Activated CD4-positive, alpha-beta T cell treated with anti-CD3 and anti-CD28 coated beads, Interleukin-2, amount 10 ng/mL, durations not matched to agents 24 days and 14 days (primary cell): ENCODE measurements around the gene HDLBP. TPM values are rescaled to one million over a fixed set of nuclear protein-coding genes. Genes with fewer than 3 reads are reported as not detected.
"Not testable (repeated sequence)": the region's sequence is repeated elsewhere in the genome, so short reads cannot be mapped to it uniquely, and the experiment has no call there.

ENCODE experiments used
- DNase-seq: peaks from one replicate; pipeline ENCODE4 v3.0.0; 2022
- H3K27ac Mint-ChIP-seq: one replicate; pipeline ENCODE4 v1.8.0; 2022; ENCODE audit warnings: mild to moderate bottlenecking, mixed read lengths
- H3K27me3 Mint-ChIP-seq: one replicate; pipeline ENCODE4 v1.8.0; 2022; ENCODE audit warnings: mixed read lengths
- H3K36me3 Mint-ChIP-seq: one replicate; pipeline ENCODE4 v1.8.0; 2022; ENCODE audit warnings: low read depth, mild to moderate bottlenecking, mixed read lengths
- H3K4me1 Mint-ChIP-seq: one replicate; pipeline ENCODE4 v1.8.0; 2021; ENCODE audit warnings: mixed read lengths
- H3K4me3 Mint-ChIP-seq: one replicate; pipeline ENCODE4 v1.8.0; 2022; ENCODE audit warnings: mild to moderate bottlenecking, moderate library complexity, mixed read lengths
- H3K9me3 Mint-ChIP-seq: one replicate; pipeline ENCODE4 v1.8.0; 2021; ENCODE audit warnings: mixed read lengths
- intact Hi-C: fragments of 100-400 bp; cut with micrococcal nuclease; formaldehyde crosslinking; loops from one replicate; pipeline ENCODE4 v1.15.1; 2023
- total RNA-seq: library from RNA; stranded (reverse); gene quantifications from 2 replicates; pipeline ENCODE4 v1.2.3, GENCODE V29; 2022

Gene HDLBP
- total RNA-seq, 1 donor from 2014 or later = 266 TPM

GRCh38 chr2:241200822-241201395 is 114.6 kb downstream of the HDLBP start:
- DNase-seq = no peak
- intact Hi-C loops = no loop called here
- Mint-ChIP-seq H3K36me3 (no peaks in the 10 kb centered on the region), H3K4me3 (no peak overlapping the region), H3K27ac (no peak overlapping the region), H3K27me3 (no peaks in the 10 kb centered on the region), H3K4me1 (no peaks in the 10 kb centered on the region), H3K9me3 (no peaks in the 10 kb centered on the region)

- H3K36me3 Mint-ChIP-seq = no peaks in the 10 kb centered on the region
Observed at GRCh38 chr2:241199897-241200821, 115.3 kb downstream of the HDLBP start.

GRCh38 chr2:241199286-241199685 is 116.2 kb downstream of the HDLBP start:
- H3K4me3 Mint-ChIP-seq = no peak overlapping the region
- H3K9me3 Mint-ChIP-seq = no peaks in the 10 kb centered on the region
- intact Hi-C loops = no loop called here
- H3K27me3 Mint-ChIP-seq = no peaks in the 10 kb centered on the region
- H3K27ac Mint-ChIP-seq = no peak overlapping the region
- no peaks in the 10 kb centered on the region for H3K4me1 Mint-ChIP-seq
- DNase-seq = no peak
- H3K36me3 Mint-ChIP-seq = no peaks in the 10 kb centered on the region

More at GRCh38 chr2:241199897-241200821, 115.3 kb downstream of the HDLBP start:
- Mint-ChIP-seq H3K27ac (no peak overlapping the region), H3K4me3 (no peak overlapping the region), H3K4me1 (no peaks in the 10 kb centered on the region), H3K27me3 (no peaks in the 10 kb centered on the region), H3K9me3 (no peaks in the 10 kb centered on the region)
- no peak for DNase-seq
- intact Hi-C loops = no loop called here

- H3K4me3 Mint-ChIP-seq = no peak overlapping the region
- no peaks in the 10 kb centered on the region for H3K36me3 Mint-ChIP-seq
- no peaks in the 10 kb centered on the region for H3K4me1 Mint-ChIP-seq
- H3K9me3 Mint-ChIP-seq = no peaks in the 10 kb centered on the region
- H3K27ac Mint-ChIP-seq = no peak overlapping the region
- H3K27me3 Mint-ChIP-seq = no peaks in the 10 kb centered on the region
- no peak for DNase-seq
- intact Hi-C loops = no loop called here
Observed at GRCh38 chr2:241198381-241199279, 116.8 kb downstream of the HDLBP start.

DNA sequence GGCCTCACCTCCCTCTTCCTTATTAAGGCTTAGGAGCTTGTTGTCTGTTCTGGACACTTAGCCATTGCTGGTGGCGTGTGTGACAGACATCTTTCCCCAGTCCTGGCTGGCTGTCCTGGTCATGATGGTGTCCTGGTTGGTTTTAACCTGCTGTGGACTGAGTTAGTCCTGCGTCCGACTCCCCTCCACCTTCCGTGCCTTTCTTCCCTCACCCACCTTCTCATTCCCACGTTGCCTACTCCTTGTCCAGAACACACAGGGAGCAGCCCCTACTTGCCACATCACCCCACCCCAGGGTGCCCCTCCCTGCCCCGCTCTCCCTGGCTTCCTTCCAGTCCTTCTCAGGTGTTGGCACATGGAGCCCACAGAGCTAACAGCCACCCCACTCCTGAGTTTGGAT is 117.5 kb downstream of the HDLBP start:
- Mint-ChIP-seq H3K27ac (no peak overlapping the region), H3K36me3 (no peaks in the 10 kb centered on the region), H3K27me3 (no peaks in the 10 kb centered on the region), H3K4me3 (no peak overlapping the region), H3K9me3 (no peaks in the 10 kb centered on the region), H3K4me1 (no peaks in the 10 kb centered on the region)
- intact Hi-C loops = no loop called here
- no peak for DNase-seq

- intact Hi-C loops, H3K27me3 Mint-ChIP-seq, H3K4me3 Mint-ChIP-seq, DNase-seq, H3K9me3 Mint-ChIP-seq, H3K36me3 Mint-ChIP-seq, H3K4me1 Mint-ChIP-seq, H3K27ac Mint-ChIP-seq: not testable (repeated sequence)
Observed at GRCh38 chr2:241197246-241197645, 118.2 kb downstream of the HDLBP start.

DNA sequence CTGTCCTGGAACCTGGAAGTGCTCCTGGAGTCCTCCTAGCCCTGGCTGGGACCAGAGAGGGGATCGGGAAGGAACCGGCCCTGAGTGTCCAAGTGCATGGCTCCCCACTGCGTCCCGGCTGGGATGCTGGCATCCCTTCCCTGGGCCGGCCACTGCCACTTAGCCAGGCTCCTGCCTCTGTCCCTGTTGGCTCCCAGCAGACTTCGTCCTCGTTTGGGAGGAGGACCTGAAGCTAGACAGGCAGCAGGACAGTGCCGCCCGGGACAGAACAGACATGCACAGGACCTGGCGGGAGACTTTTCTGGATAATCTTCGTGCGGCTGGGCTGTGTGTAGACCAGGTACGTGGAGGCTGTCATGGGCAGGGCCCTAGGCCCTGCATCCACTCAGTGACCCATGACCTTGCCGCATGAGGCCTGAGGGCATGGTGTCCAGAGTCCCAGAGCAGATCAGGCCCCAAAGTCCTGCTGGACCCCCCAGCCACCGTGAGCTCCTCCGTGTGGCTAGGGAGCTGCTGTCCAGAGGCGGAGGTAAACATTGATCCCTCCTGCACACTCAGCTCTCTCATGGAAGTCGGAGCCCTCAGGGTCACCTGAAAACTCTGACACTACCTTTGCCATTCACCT is 119.9 kb downstream of the HDLBP start:
- H3K27me3 Mint-ChIP-seq = no peaks in the 10 kb centered on the region

DNA sequence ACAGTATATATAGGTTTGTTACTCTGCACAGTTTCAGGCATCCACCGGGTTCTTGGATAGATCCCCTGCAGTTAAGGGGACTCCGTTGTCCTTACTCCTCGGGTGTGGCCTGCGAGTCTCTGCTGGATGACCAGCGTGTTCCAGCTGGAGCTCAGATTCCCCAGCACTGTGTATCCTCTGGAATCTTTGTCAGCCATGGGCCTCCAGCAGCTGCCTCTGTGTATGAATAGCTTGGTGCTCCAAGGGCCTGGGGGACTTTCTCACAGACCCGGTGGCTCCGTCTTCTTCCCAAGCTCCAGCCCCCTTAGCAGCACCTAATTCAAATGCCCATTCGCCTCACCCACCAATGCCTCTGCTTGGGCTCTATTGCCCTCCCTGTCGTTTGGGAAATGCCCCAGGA is 120.7 kb downstream of the HDLBP start:
- Mint-ChIP-seq H3K27me3 (no peaks in the 10 kb centered on the region), H3K36me3 (no peaks in the 10 kb centered on the region), H3K27ac (no peak overlapping the region), H3K4me3 (no peak overlapping the region), H3K9me3 (no peaks in the 10 kb centered on the region), H3K4me1 (no peaks in the 10 kb centered on the region)
- no peak for DNase-seq
- intact Hi-C loops = no loop called here

More for the DNA sequence above, 119.9 kb downstream of the HDLBP start:
- intact Hi-C loops = no loop called here
- DNase-seq = no peak
- Mint-ChIP-seq H3K36me3 (no peaks in the 10 kb centered on the region), H3K4me3 (no peak overlapping the region), H3K4me1 (no peaks in the 10 kb centered on the region), H3K27ac (no peak overlapping the region), H3K9me3 (no peaks in the 10 kb centered on the region)

DNA sequence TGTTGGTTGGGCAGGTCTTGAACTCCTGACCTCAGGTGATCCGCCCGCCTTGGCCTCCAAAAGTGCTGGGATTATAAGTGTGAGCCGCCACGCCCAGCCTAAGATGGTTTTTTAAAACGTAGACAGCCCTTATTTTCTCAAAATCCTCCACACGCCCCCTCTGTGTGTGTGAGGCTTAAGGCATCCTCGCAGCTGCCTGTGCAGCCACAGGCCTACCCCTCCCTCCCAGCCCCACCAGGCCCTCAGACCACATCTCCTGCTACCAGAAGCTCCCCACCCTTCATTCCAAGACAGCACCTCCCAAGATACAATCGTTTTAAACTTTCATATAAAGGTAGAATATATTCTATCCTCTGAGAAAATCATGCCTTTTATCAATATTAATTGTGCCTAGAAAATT is 122.2 kb downstream of the HDLBP start:
- DNase-seq = no peak
- intact Hi-C loops = no loop called here
- Mint-ChIP-seq H3K4me1 (no peaks in the 10 kb centered on the region), H3K4me3 (no peak overlapping the region), H3K36me3 (no peaks in the 10 kb centered on the region), H3K9me3 (no peaks in the 10 kb centered on the region), H3K27ac (no peak overlapping the region), H3K27me3 (no peaks in the 10 kb centered on the region)

DNA sequence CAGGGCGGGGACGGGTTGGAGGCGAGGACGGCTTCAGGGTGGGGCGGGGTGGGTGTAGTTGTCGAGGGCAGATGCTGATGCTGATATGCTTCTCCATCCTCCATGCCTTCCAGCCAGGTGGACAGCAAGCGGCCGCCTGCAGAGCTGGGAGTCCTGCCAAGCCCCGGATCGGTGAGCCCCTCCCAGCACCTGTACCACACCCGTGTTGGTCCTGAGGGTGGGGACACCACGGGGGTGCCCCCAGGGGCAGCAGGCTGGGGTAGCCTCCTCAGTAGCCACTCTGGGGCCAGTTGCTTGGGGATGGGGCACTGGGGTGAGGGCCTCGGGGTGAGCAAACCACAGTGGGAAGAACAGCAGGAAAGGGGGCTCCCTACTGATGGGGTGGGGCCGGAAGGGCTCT is 124.4 kb downstream of the HDLBP start:
- H3K27ac Mint-ChIP-seq = no peak overlapping the region
- no peak overlapping the region for H3K4me3 Mint-ChIP-seq
- H3K27me3 Mint-ChIP-seq = no peaks in the 10 kb centered on the region
- H3K36me3 Mint-ChIP-seq = no peaks in the 10 kb centered on the region
- H3K4me1 Mint-ChIP-seq = no peaks in the 10 kb centered on the region
- DNase-seq = no peak
- intact Hi-C loops = no loop called here
- H3K9me3 Mint-ChIP-seq = no peaks in the 10 kb centered on the region

DNA sequence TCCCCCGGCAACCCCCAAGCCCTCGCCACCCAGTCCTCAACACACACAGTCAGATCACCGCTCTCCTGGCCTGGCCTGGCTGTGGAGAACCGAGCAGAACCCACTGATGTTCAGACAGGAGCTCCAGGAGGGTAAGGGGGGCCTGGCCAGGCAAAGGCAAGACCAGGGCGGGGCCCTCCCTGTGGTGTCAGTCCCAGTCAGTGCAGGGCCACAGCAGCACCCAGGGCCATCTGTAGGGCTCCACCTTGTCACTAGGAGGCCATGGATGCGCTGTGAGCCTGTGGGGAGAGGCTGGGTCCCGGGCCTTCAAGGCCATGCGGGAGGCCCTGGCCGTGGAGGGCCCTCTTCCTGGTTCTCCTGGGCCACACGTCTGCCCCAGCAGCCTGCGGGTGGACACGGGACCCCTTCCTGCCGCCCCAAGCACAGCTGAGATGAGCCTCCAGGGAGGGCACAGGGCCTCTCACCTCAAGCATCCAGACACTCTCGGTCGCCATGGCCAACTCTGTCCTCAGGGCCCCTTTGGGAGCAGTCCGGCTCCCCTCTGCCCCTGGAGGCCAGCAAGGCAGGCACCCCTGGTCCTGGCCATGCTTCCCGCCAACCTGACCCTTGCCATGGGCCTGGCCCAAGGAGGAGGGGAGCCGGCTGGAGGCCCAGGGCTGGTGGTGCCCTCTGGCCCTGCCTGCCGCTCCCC is 125.0 kb downstream of the HDLBP start:
- H3K9me3 Mint-ChIP-seq = no peaks in the 10 kb centered on the region
- H3K4me1 Mint-ChIP-seq = no peaks in the 10 kb centered on the region
- H3K4me3 Mint-ChIP-seq = no peak overlapping the region
- intact Hi-C loops = no loop called here
- no peaks in the 10 kb centered on the region for H3K27me3 Mint-ChIP-seq
- no peak overlapping the region for H3K27ac Mint-ChIP-seq
- no peaks in the 10 kb centered on the region for H3K36me3 Mint-ChIP-seq
- no peak for DNase-seq

- no peaks in the 10 kb centered on the region for H3K9me3 Mint-ChIP-seq
- intact Hi-C loops = no loop called here
- H3K4me3 Mint-ChIP-seq = no peak overlapping the region
- no peaks in the 10 kb centered on the region for H3K4me1 Mint-ChIP-seq
- no peaks in the 10 kb centered on the region for H3K36me3 Mint-ChIP-seq
- H3K27ac Mint-ChIP-seq = no peak overlapping the region
- no peaks in the 10 kb centered on the region for H3K27me3 Mint-ChIP-seq
- DNase-seq = no peak
Observed at GRCh38 chr2:241189856-241190201, 125.6 kb downstream of the HDLBP start.

DNA sequence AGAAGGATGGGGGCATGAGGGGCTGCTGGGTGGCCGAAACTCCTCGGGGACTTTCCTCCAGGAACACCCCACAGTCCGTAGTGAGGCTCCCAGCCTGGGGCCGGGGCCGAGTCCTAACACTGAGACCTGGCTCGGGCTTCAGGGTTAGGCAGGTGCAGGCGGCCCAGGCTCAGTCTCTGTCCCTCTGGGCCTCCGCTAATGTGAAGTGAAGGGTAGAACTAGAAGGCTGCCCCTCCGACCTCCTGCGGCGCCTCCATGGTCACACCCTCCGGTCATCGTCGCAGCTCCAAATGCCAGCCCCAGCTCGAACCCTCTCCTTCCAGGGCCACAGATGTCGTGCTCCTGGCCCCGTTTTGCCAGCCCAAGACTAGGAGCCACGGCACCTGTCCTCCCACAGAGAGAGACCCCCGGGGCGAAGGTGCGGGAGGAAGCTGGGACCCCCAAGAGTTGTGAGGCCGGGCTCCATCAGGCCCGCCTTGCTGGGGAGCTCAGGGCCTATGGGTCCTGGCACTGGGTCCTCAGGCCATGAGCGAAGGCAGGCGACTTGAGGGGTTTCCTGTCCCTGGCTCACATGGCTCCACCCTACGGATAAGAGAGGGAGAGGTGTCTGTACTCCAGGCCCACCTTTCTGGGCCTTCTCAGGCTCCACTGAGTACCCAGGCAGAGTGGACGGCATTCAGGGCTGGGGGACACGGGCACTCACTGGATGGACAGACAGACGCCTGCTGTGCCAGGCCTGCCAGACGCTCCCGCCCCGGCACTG is 126.2 kb downstream of the HDLBP start:
- no peaks in the 10 kb centered on the region for H3K4me1 Mint-ChIP-seq
- no peaks in the 10 kb centered on the region for H3K9me3 Mint-ChIP-seq
- intact Hi-C loops = no loop called here
- no peak overlapping the region for H3K4me3 Mint-ChIP-seq
- H3K36me3 Mint-ChIP-seq = no peaks in the 10 kb centered on the region
- no peak for DNase-seq
- H3K27me3 Mint-ChIP-seq = no peaks in the 10 kb centered on the region
- no peak overlapping the region for H3K27ac Mint-ChIP-seq
